Ascending aorta (tissue), 2 donors: ENCODE results near the gene CTSW. TPM values are rescaled to one million over a fixed set of nuclear protein-coding genes. Genes with fewer than 3 reads are reported as not detected.
A peak's percentile ranks its signal among the peaks of the same experiment; 100 is the strongest.

Source experiments
- DNase-seq, 2 donors: peaks; one replicate each; pipeline ENCODE4 v3.0.0-alpha.2; 2019; ENCODE audit warnings: low spot score in 2 of 2
- H3K27ac ChIP-seq, 2 donors: fragments of 200-600 bp; sonication (generic); one replicate each; pipeline ENCODE4 v1.5.1; 2016 to 2017; ENCODE audit warnings: mild to moderate bottlenecking in 1 of 2
- H3K27me3 ChIP-seq: fragments of 200-600 bp; sonication (generic); one replicate; pipeline ENCODE4 v1.5.1; 2017
- H3K36me3 ChIP-seq, 2 donors: fragments of 200-600 bp; sonication (generic); one replicate each; pipeline ENCODE4 v1.5.1; 2016
- H3K4me1 ChIP-seq, 2 donors: fragments of 200-600 bp; sonication (generic); one replicate each; pipeline ENCODE4 v1.5.1; 2016 to 2017; ENCODE audit warnings: mild to moderate bottlenecking in 1 of 2
- H3K4me3 ChIP-seq, 2 donors: fragments of 200-600 bp; sonication (generic); one replicate each; pipeline ENCODE4 v1.5.1; 2016 to 2017; ENCODE audit warnings: mild to moderate bottlenecking in 1 of 2
- H3K9me3 ChIP-seq, 2 donors: fragments of 200-600 bp; sonication (generic); one replicate each; pipeline ENCODE4 v1.5.1; 2016
- intact Hi-C: fragments of 100-400 bp; cut with DNase I; formaldehyde crosslinking; loops from one replicate; pipeline ENCODE4 v1.15.1; 2023
- total RNA-seq: library from RNA; depleted of rRNA; stranded (reverse); fragments of >200 nt; gene quantifications from one replicate; pipeline ENCODE4 v1.1.0, GENCODE V29; 2016
- TF ChIP-seq, protein P1 (sequence below), 3 experiments: fragments of 200-600 bp in 2 of 3; fragments of 450-650 bp in 1 of 3; sonication (generic) in 2 of 3; IDR thresholded peaks; one replicate each; pipeline ENCODE4 v1.5.1; 2016 to 2019; ENCODE audit warnings: antibody characterized with exemption in 3 of 3, mild to moderate bottlenecking in 1 of 3, moderate library complexity in 1 of 3

Gene CTSW
- total RNA-seq, 1 donor from 2014 or later, result not detected

DNA sequence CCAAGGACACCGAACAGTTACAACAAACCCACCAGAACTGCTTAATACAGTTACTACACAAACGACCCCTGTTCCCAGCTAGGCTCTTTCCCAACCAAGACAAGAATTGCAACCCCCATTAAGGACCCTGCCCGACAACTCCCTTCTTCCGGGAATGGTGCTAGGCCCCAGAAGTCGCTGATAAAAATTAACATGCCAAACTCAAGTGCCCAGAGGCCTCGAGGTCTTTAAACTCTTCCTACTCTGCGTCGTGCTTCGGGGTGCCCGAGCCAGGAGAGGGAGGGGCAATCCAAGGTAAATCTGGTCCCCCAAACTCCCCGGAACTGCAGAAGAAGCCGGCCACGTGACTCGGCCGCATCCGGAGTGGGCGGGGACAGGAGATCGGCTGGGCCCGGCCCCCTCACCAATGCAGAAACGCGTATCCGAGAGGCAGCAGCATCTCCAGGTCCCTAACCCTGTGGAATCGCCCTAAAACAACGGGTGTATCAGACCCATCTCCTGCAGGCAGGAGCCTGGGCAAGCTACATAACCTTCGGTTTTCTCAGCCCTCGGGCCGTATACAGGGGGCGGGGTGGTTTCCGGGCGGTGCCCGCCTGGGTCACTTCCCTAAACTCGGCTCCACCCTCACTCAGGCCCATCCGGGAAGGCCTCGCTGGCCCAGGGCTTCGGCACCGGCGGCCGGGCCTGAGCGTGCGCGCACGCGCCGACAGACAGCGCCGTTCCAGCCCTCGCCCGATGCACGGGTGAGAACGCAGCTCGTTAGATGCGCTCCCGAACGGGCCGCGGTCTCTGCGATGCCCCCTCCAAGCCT is 22.7 kb upstream of the CTSW start:
- Histone ChIP-seq H3K4me3 (peak overlapping the region; percentile 84 to 99), H3K27ac (peak overlapping the region; percentile 97 to 99), H3K4me1 (peaks cover 16 to 25% of the 10 kb centered on the region in 2 donors), H3K36me3 (peaks cover 46% of the 10 kb centered on the region in 2 donors), H3K9me3 (no peaks in the 10 kb centered on the region), H3K27me3 (no peaks in the 10 kb centered on the region)
- TF ChIP-seq, protein P1, sequence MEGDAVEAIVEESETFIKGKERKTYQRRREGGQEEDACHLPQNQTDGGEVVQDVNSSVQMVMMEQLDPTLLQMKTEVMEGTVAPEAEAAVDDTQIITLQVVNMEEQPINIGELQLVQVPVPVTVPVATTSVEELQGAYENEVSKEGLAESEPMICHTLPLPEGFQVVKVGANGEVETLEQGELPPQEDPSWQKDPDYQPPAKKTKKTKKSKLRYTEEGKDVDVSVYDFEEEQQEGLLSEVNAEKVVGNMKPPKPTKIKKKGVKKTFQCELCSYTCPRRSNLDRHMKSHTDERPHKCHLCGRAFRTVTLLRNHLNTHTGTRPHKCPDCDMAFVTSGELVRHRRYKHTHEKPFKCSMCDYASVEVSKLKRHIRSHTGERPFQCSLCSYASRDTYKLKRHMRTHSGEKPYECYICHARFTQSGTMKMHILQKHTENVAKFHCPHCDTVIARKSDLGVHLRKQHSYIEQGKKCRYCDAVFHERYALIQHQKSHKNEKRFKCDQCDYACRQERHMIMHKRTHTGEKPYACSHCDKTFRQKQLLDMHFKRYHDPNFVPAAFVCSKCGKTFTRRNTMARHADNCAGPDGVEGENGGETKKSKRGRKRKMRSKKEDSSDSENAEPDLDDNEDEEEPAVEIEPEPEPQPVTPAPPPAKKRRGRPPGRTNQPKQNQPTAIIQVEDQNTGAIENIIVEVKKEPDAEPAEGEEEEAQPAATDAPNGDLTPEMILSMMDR (IDR thresholded peaks at IDR 0.05), result no peak
- DNase-seq, result peak in 1 of 2 donors; percentile 91
- intact Hi-C loops, result loop anchor here (5.0 to 10.0 kb wide), 2 partner anchors 408 to 440 kb away; partner anchors contain the start of gene RAB1B

DNA sequence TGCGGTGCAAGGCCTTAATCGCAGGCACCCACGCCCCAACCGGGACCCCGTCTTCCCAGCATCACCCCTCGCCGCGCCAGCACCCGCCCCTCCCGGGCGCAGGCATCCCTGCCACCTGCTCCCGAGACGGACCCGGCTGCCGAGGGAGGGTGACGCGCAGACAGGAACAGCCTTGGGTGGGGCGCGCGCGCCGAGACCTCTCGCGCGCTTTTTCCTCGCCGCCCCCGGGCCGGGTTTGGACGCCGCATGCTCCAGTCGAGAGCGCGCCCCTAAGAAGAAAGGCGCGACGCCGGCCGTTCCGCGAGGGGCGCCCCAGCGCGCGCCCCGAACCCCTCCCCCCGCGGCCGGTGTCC is 22.2 kb upstream of the CTSW start:
- Histone ChIP-seq H3K27me3 (no peaks in the 10 kb centered on the region), H3K36me3 (peaks cover 45 to 46% of the 10 kb centered on the region in 2 donors), H3K4me3 (peak overlapping the region; percentile 84 to 99), H3K9me3 (no peaks in the 10 kb centered on the region), H3K4me1 (peaks cover 21 to 27% of the 10 kb centered on the region in 2 donors), H3K27ac (peak overlapping the region; percentile 97 to 99)
- DNase-seq, result peak in 1 of 2 donors; percentile 8
- intact Hi-C loops, result loop anchor here (5.0 to 10.0 kb wide), 2 partner anchors 407 to 440 kb away; partner anchors contain the start of gene RAB1B
- TF ChIP-seq, protein P1 (IDR thresholded peaks at IDR 0.05), result peak in 1 of 3 experiments; percentile 22

DNA sequence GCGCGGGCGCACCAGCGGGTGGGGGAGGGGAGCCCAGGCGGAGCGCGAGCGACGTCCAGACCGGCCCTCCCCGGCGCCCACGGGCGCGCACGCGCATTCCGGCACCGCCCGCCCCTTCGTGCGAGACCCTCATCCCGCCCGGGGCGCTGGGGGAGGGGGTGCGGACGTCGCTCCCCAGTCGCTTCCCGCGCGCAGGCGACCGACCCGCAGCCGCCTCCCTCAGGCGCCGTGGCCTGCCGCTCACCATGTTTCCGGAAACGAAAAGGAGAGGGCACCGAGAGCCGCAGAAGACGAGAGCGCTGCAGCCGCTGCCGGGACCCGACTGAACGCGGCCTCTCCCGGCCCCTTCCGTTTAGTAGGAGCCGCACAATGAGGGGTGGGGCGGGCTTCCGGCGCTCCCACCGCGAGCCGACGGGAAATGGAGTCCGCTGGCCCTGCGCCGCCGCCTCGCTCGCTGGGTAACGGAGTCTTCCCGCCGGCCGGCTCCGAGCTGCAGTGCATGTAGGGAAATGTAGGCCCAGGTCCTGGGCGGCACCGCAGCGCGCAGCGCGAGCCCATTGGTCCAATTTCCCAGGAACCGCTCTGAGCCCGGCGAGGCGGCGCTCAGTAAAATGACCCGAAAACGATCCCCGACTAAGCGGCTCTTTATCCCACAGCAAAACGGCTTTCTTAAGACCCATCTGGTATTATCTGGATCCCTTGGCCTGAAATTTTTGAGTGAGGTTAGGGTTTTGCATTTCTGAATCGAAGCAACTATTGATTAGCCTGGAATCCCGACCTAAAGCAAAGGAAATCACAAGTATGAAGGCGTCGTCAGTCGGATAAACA is 21.6 kb upstream of the CTSW start, which contains the start of gene CFL1:
TSS of gene CFL1 (minus strand) at position 328 of the 828 bp plus-strand sequence. CDS start at position 247, 81 bp downstream.
- Histone ChIP-seq H3K9me3 (no peaks in the 10 kb centered on the region), H3K36me3 (peaks cover 45 to 46% of the 10 kb centered on the region in 2 donors), H3K27ac (peak within 1 kb of the TSS; percentile 97 to 99), H3K27me3 (no peaks in the 10 kb centered on the region), H3K4me3 (peak within 1 kb of the TSS; percentile 84 to 99), H3K4me1 (peaks cover 21 to 27% of the 10 kb centered on the region in 2 donors)
- peak; percentile 91 to 99 for DNase-seq
- intact Hi-C loops, result loop anchor here (1.0 to 10.0 kb wide), 7 partner anchors 25 to 441 kb away; partner anchors contain the start of genes C11orf68, DRAP1, MAP3K11 and PCNX3
- TF ChIP-seq, protein P1 (IDR thresholded peaks at IDR 0.05), result peak in 1 of 3 experiments; percentile 1

DNA sequence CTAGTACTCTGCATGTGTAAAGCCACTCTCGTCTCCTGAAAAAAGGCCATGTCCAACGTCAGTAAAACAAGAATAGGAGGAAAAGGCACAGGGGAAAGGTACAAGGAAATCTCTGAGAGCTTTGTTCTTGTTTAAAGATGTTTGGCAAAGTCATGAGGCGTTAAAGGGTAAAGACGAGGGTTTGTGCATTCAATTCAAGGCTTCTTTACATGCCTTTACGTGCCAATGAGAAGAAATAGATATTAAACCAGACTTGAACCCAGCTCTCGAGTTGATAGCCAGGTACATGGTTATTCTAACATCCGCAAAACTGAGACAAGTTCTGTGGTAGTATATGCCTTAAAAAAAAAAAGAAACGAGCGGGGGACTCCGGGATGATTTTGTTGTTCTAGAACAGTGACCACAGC is 21.0 kb upstream of the CTSW start:
- H3K27me3 ChIP-seq, result no peaks in the 10 kb centered on the region
- TF ChIP-seq, protein P1 (IDR thresholded peaks at IDR 0.05), result no peak
- H3K9me3 ChIP-seq, result no peaks in the 10 kb centered on the region
- H3K27ac ChIP-seq, result peak overlapping the region; percentile 94 to 99
- H3K36me3 ChIP-seq, result peaks cover 45 to 46% of the 10 kb centered on the region in 2 donors
- intact Hi-C loops, result loop anchor here (1.0 to 10.0 kb wide), 9 partner anchors 26 to 441 kb away; partner anchors contain the start of genes C11orf68, DRAP1, FIBP and KAT5
- H3K4me3 ChIP-seq, result peak overlapping the region; percentile 84 to 99
- no peak for DNase-seq
- peaks cover 21 to 27% of the 10 kb centered on the region in 2 donors for H3K4me1 ChIP-seq
